Measurements from ENCODE around the gene ZCRB1.

ZCRB1 gene

GRCh38 chr12:42275499-42275898 lies 50.4 kb downstream of the ZCRB1 start:
- DNase-seq = no peak

- no peak for DNase-seq
Observed at GRCh38 chr12:42273706-42274105, 52.2 kb downstream of the ZCRB1 start.

DNA sequence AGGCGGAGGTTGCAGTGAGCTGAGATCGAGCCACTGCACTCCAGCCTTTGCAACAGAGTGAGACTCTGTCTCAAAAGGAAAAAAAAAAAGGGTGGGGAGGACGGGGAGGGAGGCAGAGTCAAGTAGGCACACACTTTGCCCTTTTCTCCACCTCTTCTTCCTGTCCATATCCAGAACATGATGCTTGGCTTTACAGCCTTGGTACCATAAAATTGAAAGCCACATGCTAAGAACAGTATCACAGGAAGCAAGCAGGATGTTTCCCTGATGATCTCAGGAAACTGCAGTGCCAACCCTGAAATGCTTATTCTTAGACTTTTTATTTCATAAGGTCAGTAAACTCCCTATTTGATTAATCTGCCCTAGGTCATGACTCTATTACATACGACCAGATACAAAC lies 55.3 kb downstream of the ZCRB1 start:
- DNase-seq = no peak

GRCh38 chr12:42267413-42268190 lies 58.3 kb downstream of the ZCRB1 start:
- no peak for DNase-seq

- no peak for DNase-seq
Observed at GRCh38 chr12:42266579-42267230, 59.2 kb downstream of the ZCRB1 start.

DNA sequence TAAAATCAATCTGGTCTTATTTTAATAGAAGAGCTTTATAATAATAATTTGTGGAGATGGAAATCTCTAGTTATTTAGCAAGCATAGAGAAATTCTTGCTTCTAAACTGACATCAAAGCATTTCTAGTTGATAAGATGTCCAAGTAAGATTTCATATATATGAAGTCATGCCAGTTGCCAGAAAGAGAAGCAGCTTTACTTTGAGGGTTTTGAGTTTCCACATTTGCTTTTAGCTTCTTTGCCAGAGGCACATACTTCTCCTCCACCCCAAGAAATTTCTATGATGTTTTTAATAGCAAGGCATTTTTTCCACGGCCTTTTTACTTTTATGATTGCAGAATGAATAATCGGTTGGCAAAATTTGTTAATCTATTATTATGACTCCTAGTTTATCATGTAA lies 63.6 kb downstream of the ZCRB1 start:
- DNase-seq = no peak
